Central memory CD8-positive, alpha-beta T cell (primary cell): Measurements from ENCODE around the gene CLMN.
"Not testable (repeated sequence)": the region's sequence is repeated elsewhere in the genome, so short reads cannot be mapped to it uniquely, and the experiment has no call there.

ENCODE experiments used
- ATAC-seq: fragments of 150-1000 bp; cut with Tn5 transposase; replicated peaks from 2 replicates; pipeline ENCODE4 v1.10.0; 2022; ENCODE audit warnings: mild to moderate bottlenecking, moderate FRiP score, moderate number of reproducible peaks; ENCODE audit not compliant: poor library complexity, severe bottlenecking; ENCODE audit errors: extremely low read depth
- DNase-seq, 2 donors: peaks; one replicate each; pipeline ENCODE4 v3.0.0; 2021; ENCODE audit warnings: low spot score in 2 of 2
- H3K27ac Mint-ChIP-seq: one replicate; pipeline ENCODE4 v1.8.0; 2022; ENCODE audit warnings: low read depth, mild to moderate bottlenecking, moderate library complexity, mixed read lengths
- H3K27me3 Mint-ChIP-seq: one replicate; pipeline ENCODE4 v1.8.0; 2022; ENCODE audit warnings: mixed read lengths
- H3K36me3 Mint-ChIP-seq: one replicate; pipeline ENCODE4 v1.8.0; 2022; ENCODE audit warnings: mild to moderate bottlenecking, moderate library complexity, mixed read lengths; ENCODE audit not compliant: insufficient read depth
- H3K4me1 Mint-ChIP-seq: one replicate; pipeline ENCODE4 v1.8.0; 2022; ENCODE audit warnings: mixed read lengths
- H3K4me3 Mint-ChIP-seq: one replicate; pipeline ENCODE4 v1.8.0; 2022; ENCODE audit warnings: mild to moderate bottlenecking, moderate library complexity, mixed read lengths
- H3K9me3 Mint-ChIP-seq: one replicate; pipeline ENCODE4 v1.8.0; 2022; ENCODE audit warnings: mixed read lengths

The CLMN gene

GRCh38 chr14:95213774-95214173 is 105.9 kb downstream of the CLMN start:
- Mint-ChIP-seq H3K4me1 (no peaks in the 10 kb centered on the region), H3K27ac (no peak overlapping the region), H3K27me3 (peaks cover 27% of the 10 kb centered on the region), H3K9me3 (no peaks in the 10 kb centered on the region), H3K4me3 (no peak overlapping the region), H3K36me3 (no peaks in the 10 kb centered on the region)
- ATAC-seq (no peak), DNase-seq (no peak)

- Mint-ChIP-seq H3K27me3 (peaks cover 20% of the 10 kb centered on the region), H3K36me3 (peaks cover 2% of the 10 kb centered on the region), H3K4me1 (no peaks in the 10 kb centered on the region), H3K9me3 (no peaks in the 10 kb centered on the region), H3K4me3 (no peak overlapping the region), H3K27ac (no peak overlapping the region)
- ATAC-seq (no peak), DNase-seq (no peak)
Observed at GRCh38 chr14:95211721-95212504, 107.8 kb downstream of the CLMN start.

GRCh38 chr14:95210699-95211098 is 109.0 kb downstream of the CLMN start:
- Mint-ChIP-seq H3K9me3 (no peaks in the 10 kb centered on the region), H3K27ac (no peak overlapping the region), H3K4me3 (no peak overlapping the region), H3K4me1 (no peaks in the 10 kb centered on the region), H3K36me3 (peaks cover 2% of the 10 kb centered on the region), H3K27me3 (peaks cover 8% of the 10 kb centered on the region)
- DNase-seq (no peak), ATAC-seq (no peak)

GRCh38 chr14:95208598-95208997 is 111.1 kb downstream of the CLMN start:
- peaks cover 15% of the 10 kb centered on the region for H3K27me3 Mint-ChIP-seq
- peaks cover 6% of the 10 kb centered on the region for H3K9me3 Mint-ChIP-seq
- ATAC-seq (no peak), DNase-seq (no peak)
- no peak overlapping the region for H3K4me3 Mint-ChIP-seq
- H3K27ac Mint-ChIP-seq = no peak overlapping the region
- H3K36me3 Mint-ChIP-seq = peaks cover 2% of the 10 kb centered on the region
- no peaks in the 10 kb centered on the region for H3K4me1 Mint-ChIP-seq

GRCh38 chr14:95207475-95208233 is 112.1 kb downstream of the CLMN start:
- no peak for ATAC-seq
- Mint-ChIP-seq H3K4me1 (no peaks in the 10 kb centered on the region), H3K9me3 (peaks cover 6% of the 10 kb centered on the region), H3K36me3 (peaks cover 2% of the 10 kb centered on the region), H3K27ac (no peak overlapping the region), H3K4me3 (no peak overlapping the region), H3K27me3 (peaks cover 23% of the 10 kb centered on the region)
- no peak for DNase-seq

- H3K27ac Mint-ChIP-seq = no peak overlapping the region
Observed at GRCh38 chr14:95206534-95206933, 113.2 kb downstream of the CLMN start.

GRCh38 chr14:95204705-95205104 is 115.0 kb downstream of the CLMN start:
- no peak overlapping the region for H3K4me3 Mint-ChIP-seq
- peaks cover 6% of the 10 kb centered on the region for H3K9me3 Mint-ChIP-seq
- H3K4me1 Mint-ChIP-seq = no peaks in the 10 kb centered on the region
- ATAC-seq (no peak), DNase-seq (no peak)
- H3K27ac Mint-ChIP-seq = no peak overlapping the region
- H3K36me3 Mint-ChIP-seq = peaks cover 2% of the 10 kb centered on the region
- peaks cover 34% of the 10 kb centered on the region for H3K27me3 Mint-ChIP-seq

More at GRCh38 chr14:95206534-95206933, 113.2 kb downstream of the CLMN start:
- no peak for DNase-seq
- Mint-ChIP-seq H3K36me3 (peaks cover 2% of the 10 kb centered on the region), H3K4me1 (no peaks in the 10 kb centered on the region), H3K4me3 (no peak overlapping the region), H3K9me3 (peaks cover 6% of the 10 kb centered on the region), H3K27me3 (peaks cover 25% of the 10 kb centered on the region)
- no peak for ATAC-seq

GRCh38 chr14:95201745-95202144 is 118.0 kb downstream of the CLMN start:
- not testable (repeated sequence) for H3K4me3 Mint-ChIP-seq, ATAC-seq, H3K4me1 Mint-ChIP-seq, H3K9me3 Mint-ChIP-seq, DNase-seq, H3K36me3 Mint-ChIP-seq, H3K27ac Mint-ChIP-seq
- H3K27me3 Mint-ChIP-seq = peaks cover 51% of the 10 kb centered on the region

GRCh38 chr14:95200404-95200803 is 119.3 kb downstream of the CLMN start:
- peaks cover 6% of the 10 kb centered on the region for H3K9me3 Mint-ChIP-seq
- peaks cover 59% of the 10 kb centered on the region for H3K27me3 Mint-ChIP-seq
- peaks cover 5% of the 10 kb centered on the region for H3K4me1 Mint-ChIP-seq
- H3K4me3 Mint-ChIP-seq = no peak overlapping the region
- DNase-seq (no peak), ATAC-seq (no peak)
- no peak overlapping the region for H3K27ac Mint-ChIP-seq
- H3K36me3 Mint-ChIP-seq = no peaks in the 10 kb centered on the region

- Mint-ChIP-seq H3K4me3 (no peak overlapping the region), H3K4me1 (peaks cover 5% of the 10 kb centered on the region), H3K36me3 (no peaks in the 10 kb centered on the region), H3K27ac (no peak overlapping the region), H3K9me3 (no peaks in the 10 kb centered on the region), H3K27me3 (peaks cover 50% of the 10 kb centered on the region)
- ATAC-seq (no peak), DNase-seq (no peak)
Observed at GRCh38 chr14:95199298-95199983, 120.3 kb downstream of the CLMN start.

- H3K27me3 Mint-ChIP-seq = peaks cover 43% of the 10 kb centered on the region
- H3K27ac Mint-ChIP-seq = no peak overlapping the region
- no peaks in the 10 kb centered on the region for H3K36me3 Mint-ChIP-seq
- ATAC-seq (no peak), DNase-seq (no peak)
- H3K9me3 Mint-ChIP-seq = no peaks in the 10 kb centered on the region
- peaks cover 5% of the 10 kb centered on the region for H3K4me1 Mint-ChIP-seq
- H3K4me3 Mint-ChIP-seq = no peak overlapping the region
Observed at GRCh38 chr14:95198320-95198719, 121.4 kb downstream of the CLMN start.

GRCh38 chr14:95197551-95197950 is 122.2 kb downstream of the CLMN start:
- no peak overlapping the region for H3K27ac Mint-ChIP-seq
- H3K27me3 Mint-ChIP-seq = peaks cover 35% of the 10 kb centered on the region
- no peaks in the 10 kb centered on the region for H3K9me3 Mint-ChIP-seq
- no peak for ATAC-seq
- DNase-seq = no peak
- H3K36me3 Mint-ChIP-seq = no peaks in the 10 kb centered on the region
- H3K4me3 Mint-ChIP-seq = no peak overlapping the region
- peaks cover 5% of the 10 kb centered on the region for H3K4me1 Mint-ChIP-seq
